GM03348 (cell line): ENCODE data around the gene SMIM45.
A peak's percentile ranks its signal among the peaks of the same experiment; 100 is the strongest.

Experiments used
- DNase-seq: peaks from one replicate; pipeline ENCODE4 v3.0.0; 2012; ENCODE audit warnings: low spot score

Gene SMIM45

DNA sequence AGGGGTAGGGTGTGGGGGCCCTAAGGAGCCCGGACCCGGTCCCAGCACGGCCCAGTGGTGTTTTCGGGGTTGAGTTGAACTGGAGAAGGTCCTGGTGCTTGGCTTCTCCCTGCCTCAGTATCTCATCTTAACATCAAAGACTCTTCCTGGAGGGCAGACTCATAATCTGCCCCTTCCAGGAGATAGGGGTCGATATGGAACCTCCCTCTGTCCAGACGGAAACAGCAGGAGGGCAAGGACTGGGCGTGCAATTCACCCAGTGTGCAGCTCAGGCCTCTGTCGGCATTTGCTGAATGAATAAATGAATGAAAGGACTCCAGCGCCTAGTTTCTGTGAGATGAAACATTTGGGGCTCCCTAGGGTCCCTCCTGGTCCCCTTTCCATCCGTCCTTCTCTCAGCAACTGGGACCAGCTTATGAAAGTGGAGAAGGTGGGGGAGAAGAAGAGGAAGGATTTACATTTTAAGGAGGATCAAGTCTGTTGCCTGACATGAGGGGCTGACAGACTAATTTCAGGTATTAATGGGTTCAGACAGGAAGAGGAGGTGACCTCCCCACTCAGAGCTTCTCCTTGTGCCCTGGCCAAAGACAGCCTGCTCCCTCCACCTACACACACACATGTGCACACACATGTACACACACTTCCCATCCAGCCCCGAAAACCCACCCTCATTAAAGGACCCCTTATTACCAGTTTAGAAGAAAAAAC lies 36.0 kb upstream of the SMIM45 start:
- no peak for DNase-seq

DNA sequence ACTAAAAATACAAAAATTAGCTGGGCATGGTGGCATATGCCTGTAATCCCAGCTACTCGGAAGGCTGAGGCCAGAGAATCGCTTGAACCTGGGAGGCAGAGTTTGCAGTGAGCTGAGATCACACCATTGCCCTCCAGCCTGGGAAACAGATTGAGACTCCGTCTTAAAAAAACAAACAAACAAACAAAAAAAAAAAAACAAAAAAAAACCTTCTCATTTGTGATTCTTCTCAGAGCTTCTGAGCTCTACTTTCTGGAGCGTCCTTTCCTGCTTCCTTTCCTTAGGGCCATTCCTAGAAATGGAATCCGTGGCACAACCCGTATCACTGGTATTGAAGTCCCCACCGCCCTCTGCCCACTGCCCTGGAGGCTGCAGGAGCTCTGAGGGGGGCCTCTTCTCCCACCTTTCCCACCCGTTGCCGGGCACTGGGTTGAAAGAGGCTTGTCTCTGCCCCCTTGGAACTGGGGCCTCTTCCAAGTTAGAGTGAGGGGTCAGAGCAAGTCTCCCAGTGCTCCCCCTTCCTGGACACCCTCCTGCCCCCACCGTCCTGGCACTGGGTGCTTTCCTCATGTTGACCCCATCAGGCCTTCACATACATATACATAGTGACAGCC lies 35.1 kb upstream of the SMIM45 start:
- no peak for DNase-seq

GRCh38 chr22:41917375-41917902 lies 34.5 kb upstream of the SMIM45 start:
- DNase-seq: no peak

GRCh38 chr22:41917903-41918791 lies 33.8 kb upstream of the SMIM45 start:
- no peak for DNase-seq

GRCh38 chr22:41919357-41920224 lies 32.4 kb upstream of the SMIM45 start:
- peak; percentile 81 for DNase-seq

GRCh38 chr22:41920271-41920976 lies 31.5 kb upstream of the SMIM45 start:
- no peak for DNase-seq

- no peak for DNase-seq
These were observed 29.6 kb upstream of the SMIM45 start for GRCh38 chr22:41922328-41922727.

DNA sequence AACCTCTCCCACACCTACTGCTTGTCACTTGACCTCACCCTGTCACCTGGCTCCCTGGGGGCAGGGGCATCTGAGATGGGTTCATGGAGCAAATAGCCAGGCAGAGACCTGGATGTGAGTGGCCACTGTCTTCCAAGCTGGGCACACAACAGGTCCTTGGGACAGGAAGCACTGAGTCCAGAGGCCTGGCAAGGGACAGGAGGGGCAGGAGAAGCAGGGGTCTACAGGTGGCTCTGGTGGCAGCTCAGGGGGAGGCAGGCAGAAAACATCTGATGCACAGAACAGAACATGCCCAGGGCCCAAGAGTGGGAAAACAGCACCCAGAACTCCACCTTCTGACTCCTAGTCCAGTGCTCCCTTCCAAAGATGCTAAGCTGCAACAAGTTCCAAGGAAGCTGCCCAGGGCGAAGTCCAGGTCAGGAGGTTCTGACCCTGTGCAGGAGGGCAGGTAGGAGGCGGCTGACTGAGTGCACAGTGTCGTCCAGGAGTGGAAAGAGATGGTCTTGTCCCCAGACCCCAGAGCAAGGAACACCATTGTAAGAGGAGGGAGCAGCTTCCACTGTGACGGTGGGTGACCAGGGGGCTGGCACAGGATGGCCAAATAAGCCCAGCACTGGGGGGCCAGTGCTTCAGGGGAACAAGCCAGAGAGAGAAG lies 28.9 kb upstream of the SMIM45 start:
- no peak for DNase-seq

- DNase-seq: no peak
These were observed 28.2 kb upstream of the SMIM45 start for GRCh38 chr22:41923595-41924276.

- peak; percentile 82 for DNase-seq
These were observed 26.0 kb upstream of the SMIM45 start for GRCh38 chr22:41925783-41926460.

- DNase-seq: no peak
These were observed 24.1 kb upstream of the SMIM45 start for GRCh38 chr22:41927813-41928212.

- DNase-seq: no peak
These were observed 23.1 kb upstream of the SMIM45 start for GRCh38 chr22:41928593-41929417.

DNA sequence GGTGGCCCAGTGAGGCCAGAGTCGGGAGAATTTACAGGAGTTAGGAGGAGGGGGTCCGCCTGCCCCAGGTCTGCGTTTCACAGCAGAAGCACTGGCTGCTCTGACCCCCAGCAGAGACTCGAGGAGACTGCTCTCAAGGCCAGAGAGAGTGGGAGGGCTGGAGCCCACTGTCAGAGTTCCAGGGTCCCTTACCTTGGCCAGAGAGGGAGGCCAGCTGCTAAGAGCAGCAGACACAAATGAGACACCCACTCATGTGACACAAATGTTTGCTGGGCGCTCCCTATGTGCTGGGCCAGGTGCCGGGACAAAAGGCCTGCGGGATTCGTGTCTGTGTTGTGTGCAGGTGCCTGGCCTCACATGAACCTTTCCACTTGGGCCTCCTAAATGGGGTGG lies 22.5 kb upstream of the SMIM45 start:
- DNase-seq: no peak

DNA sequence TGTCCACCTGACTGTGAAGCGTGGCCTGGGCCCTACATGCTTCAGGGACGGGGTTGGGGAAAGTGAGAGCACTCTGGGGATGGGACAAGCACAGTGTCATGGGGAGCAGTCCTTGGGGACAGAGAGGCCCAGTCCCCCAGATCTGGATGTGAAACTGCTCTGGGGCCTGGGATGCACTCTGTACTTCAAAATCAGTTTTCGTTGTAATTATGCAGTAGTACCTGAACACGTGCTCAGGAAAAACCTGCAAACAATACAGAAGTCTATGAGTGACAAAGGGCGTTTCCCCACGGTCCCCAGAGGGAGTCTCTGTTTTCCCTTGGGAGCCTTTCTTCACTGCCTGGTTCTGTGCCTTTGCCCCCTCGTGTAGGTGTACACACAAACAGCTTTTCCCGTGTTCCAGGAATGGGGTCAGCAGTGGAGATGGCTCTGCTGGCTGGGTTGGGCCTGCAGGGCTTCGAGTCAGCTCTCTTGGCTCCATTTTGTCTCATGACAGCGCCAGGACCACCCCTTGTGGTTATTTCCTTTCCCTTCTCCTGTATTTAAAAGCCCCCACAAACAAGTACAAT lies 20.2 kb upstream of the SMIM45 start:
- DNase-seq: no peak

DNA sequence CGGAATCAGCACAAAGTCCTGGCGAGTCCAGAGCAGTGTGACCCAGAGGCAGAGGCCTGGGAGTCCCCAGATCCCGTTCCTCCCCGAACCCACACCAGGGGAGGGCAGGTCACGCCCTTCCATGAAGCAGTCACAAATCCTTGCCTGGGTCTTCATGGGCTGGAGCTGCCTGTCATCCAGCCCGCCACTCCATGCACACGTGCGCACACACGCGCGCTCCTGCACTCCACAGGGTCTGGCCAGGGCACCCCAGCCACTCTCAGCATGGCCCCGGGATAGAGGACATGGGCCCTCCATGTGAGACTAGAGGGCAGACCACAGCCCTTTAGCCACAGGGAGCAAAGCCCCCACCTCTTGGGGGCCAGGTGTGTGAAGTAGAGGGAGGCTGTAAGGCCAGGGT lies 19.6 kb upstream of the SMIM45 start:
- no peak for DNase-seq

DNA sequence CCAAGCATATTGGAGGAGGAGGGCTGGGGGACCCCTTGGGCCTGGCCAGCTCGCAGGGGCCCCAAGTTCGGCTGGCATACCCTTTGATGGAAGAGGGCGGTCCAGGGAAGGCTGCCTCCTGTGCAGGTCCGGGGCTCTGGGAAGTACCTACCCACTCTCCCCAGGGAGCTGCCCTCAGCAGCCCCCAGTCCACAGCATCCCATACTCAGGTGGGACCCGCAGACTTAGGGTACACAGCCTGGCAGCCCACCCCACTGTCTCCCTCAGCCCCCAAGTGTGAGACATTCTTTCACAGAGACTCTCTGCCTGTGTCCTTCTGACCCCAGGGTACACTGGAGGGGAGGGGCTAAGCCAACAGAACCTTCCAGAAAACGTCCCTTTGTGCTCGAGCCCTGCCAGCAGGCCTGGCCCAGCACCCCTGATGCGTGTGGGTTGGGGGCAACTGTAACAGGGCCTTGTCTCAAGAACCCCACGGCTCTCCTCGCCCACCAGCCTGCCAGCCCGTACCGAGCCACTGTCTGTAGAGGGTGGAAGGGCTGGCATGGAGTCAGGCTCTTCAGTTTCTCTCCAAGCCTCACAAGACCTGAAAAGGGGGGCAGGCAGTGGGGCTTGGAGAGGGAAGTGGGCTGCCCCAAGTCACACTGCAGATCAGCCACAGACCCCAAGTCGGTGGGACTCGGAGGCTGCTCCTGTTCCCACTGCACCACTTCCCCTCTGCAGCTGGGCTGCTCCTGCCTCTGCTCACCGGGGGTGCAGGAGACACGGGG lies 18.4 kb upstream of the SMIM45 start:
- DNase-seq: no peak

DNA sequence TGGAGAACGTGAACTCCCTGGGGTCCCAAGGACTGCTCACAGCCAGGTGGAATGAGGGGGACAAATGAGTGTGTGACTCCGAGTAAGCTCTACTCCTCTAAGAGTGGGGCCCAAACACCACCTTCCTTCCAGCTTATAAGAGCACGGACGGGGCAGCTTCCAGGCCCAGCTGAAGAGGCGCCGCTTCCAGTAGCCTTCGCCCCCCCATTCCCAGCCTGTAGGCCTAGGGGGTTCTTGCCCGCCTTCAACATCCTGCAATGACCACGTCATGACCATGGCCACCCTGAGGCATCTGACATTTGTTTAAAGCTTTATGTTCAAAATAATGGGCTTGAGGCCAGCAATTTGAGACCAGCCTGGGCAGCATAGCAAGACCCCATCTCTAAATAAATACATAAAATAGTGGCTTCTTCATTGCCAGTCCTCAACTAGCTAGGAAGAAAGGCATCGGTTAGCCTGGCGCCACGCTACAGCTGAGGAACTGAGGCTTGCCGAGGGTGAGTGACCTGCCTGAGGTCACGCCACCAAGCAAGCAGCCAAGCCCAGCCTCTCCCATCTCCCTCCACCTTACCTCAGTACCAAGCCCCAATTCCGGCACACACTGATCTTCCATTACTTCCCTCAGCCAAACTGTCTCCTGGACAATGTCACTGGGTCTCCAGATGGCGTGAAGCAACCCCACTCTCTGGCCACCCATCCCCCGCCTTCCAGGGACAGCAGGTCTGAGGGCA lies 17.5 kb upstream of the SMIM45 start:
- no peak for DNase-seq
